KMS-11 (cell line): Measurements from ENCODE around the gene MTFR1L.
A peak's percentile ranks its signal among the peaks of the same experiment; 100 is the strongest.

Experiments used
- H2AFZ ChIP-seq: fragments of 200-600 bp; sonication (generic); 2 replicates; pipeline ENCODE4 v1.6.1; 2016; ENCODE audit warnings: antibody characterized with exemption, mixed run types, low read depth
- H3K27ac ChIP-seq: fragments of 200-600 bp; sonication (generic); 2 replicates; pipeline ENCODE4 v1.6.1; 2016; ENCODE audit warnings: mild to moderate bottlenecking, mixed run types
- H3K27me3 ChIP-seq: fragments of 200-600 bp; sonication (generic); 2 replicates; pipeline ENCODE4 v1.6.1; 2017; ENCODE audit warnings: mild to moderate bottlenecking, low read depth, mixed run types, moderate library complexity; ENCODE audit not compliant: insufficient read depth
- H3K36me3 ChIP-seq: fragments of 200-600 bp; sonication (generic); 2 replicates; pipeline ENCODE4 v1.6.1; 2017; ENCODE audit warnings: mild to moderate bottlenecking, mixed run types; ENCODE audit not compliant: insufficient read depth
- H3K4me1 ChIP-seq: fragments of 200-600 bp; sonication (generic); 2 replicates; pipeline ENCODE4 v1.6.1; 2016; ENCODE audit warnings: mild to moderate bottlenecking, low read depth, mixed run types; ENCODE audit not compliant: poor library complexity, severe bottlenecking
- H3K4me2 ChIP-seq: fragments of 200-600 bp; sonication (generic); 2 replicates; pipeline ENCODE4 v1.7.0; 2016; ENCODE audit warnings: mild to moderate bottlenecking, mixed run types
- H3K4me3 ChIP-seq: fragments of 200-600 bp; sonication (generic); IDR thresholded peaks from 2 replicates; pipeline ENCODE4 v1.6.1; 2017; ENCODE audit warnings: low read depth, low read length, mixed read lengths; ENCODE audit not compliant: insufficient read depth
- H3K79me2 ChIP-seq: fragments of 200-600 bp; sonication (generic); 2 replicates; pipeline ENCODE4 v1.6.1; 2016; ENCODE audit warnings: low read depth, mixed run types; ENCODE audit not compliant: insufficient read depth
- H3K9ac ChIP-seq: fragments of 200-600 bp; sonication (generic); 2 replicates; pipeline ENCODE4 v1.6.1; 2016; ENCODE audit warnings: mild to moderate bottlenecking, mixed run types
- H4K20me1 ChIP-seq: fragments of 200-600 bp; sonication (generic); 2 replicates; pipeline ENCODE4 v1.6.1; 2016; ENCODE audit warnings: mild to moderate bottlenecking, mixed run types; ENCODE audit not compliant: insufficient read depth
- TF ChIP-seq, protein P1 (sequence below): fragments of 200-600 bp; sonication (generic); conservative IDR thresholded peaks from 2 replicates; pipeline ENCODE4 v1.6.1; 2017; ENCODE audit warnings: low read depth, mild to moderate bottlenecking, antibody characterized with exemption, low read length, moderate library complexity, mixed read lengths

Gene MTFR1L

DNA sequence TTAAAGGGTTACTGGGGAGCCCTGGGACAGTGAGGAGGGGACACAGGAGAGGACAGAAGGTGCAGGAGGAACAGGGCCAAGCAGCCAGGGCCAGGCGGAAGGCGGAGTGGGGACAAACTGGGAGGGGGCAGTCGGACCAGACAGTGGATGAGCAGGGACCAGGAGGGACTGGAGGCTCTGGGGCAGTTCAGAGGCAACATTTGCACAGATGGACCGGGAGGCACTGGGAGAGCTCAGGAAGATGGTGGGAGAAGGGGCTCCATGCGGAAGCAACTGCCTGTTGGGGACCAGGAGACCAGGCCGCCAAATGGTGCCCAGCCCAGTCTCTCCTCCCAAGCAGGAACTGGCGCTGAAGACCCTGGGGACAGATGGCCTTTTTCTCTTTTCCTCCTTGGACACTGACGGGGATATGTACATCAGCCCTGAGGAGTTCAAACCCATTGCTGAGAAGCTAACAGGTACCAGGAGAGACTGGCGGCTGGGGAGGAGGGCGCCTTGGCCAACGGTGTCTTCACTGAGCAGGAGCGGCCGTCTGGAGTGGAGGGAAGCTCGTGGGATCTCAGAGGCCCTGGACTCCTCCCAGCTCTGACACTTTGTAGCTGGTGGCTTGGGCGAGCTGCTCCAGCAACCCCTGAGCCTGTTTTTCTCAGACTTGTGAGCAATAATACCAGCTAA is 18.9 kb upstream of the MTFR1L start:
- H4K20me1 ChIP-seq, result no peaks in the 10 kb centered on the region
- no peaks in the 10 kb centered on the region for H3K79me2 ChIP-seq
- no peaks in the 10 kb centered on the region for H3K36me3 ChIP-seq
- no peak overlapping the region for H2AFZ ChIP-seq
- peak overlapping the region; percentile 41; the same call in 1 of the 2 replicates for H3K9ac ChIP-seq
- no peak overlapping the region for H3K4me3 ChIP-seq
- no peak overlapping the region for H3K27ac ChIP-seq
- H3K27me3 ChIP-seq, result no peaks in the 10 kb centered on the region
- peaks cover 81% of the 10 kb centered on the region for H3K4me1 ChIP-seq
- H3K4me2 ChIP-seq, result peak overlapping the region; percentile 72
- TF ChIP-seq, protein P1, sequence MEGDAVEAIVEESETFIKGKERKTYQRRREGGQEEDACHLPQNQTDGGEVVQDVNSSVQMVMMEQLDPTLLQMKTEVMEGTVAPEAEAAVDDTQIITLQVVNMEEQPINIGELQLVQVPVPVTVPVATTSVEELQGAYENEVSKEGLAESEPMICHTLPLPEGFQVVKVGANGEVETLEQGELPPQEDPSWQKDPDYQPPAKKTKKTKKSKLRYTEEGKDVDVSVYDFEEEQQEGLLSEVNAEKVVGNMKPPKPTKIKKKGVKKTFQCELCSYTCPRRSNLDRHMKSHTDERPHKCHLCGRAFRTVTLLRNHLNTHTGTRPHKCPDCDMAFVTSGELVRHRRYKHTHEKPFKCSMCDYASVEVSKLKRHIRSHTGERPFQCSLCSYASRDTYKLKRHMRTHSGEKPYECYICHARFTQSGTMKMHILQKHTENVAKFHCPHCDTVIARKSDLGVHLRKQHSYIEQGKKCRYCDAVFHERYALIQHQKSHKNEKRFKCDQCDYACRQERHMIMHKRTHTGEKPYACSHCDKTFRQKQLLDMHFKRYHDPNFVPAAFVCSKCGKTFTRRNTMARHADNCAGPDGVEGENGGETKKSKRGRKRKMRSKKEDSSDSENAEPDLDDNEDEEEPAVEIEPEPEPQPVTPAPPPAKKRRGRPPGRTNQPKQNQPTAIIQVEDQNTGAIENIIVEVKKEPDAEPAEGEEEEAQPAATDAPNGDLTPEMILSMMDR, result no peak

DNA sequence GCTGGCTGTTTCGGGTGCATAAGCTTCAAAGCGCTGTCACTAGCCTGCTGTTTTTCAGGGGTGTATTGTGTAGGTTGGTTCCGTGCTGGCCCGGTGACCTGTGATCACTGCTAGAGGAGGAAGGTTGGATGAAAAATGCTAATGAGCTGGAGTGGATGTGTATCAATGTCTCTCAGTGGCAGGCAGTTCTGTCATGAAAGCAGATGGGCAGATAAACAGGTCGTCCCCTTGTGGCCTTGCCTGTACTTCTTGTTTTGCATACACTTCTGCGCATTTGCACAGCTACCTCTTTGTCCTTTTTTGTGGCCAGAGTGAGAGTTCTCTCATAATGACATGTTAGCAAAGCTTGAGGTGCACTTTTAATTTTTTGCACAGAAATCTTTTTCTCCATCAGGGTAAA is 16.8 kb upstream of the MTFR1L start:
- Histone ChIP-seq H3K4me3 (no peak overlapping the region), H3K27me3 (no peaks in the 10 kb centered on the region), H3K9ac (no peak overlapping the region), H3K79me2 (no peaks in the 10 kb centered on the region), H3K36me3 (no peaks in the 10 kb centered on the region), H2AFZ (no peak overlapping the region), H3K4me1 (peaks cover 60% of the 10 kb centered on the region), H4K20me1 (no peaks in the 10 kb centered on the region), H3K4me2 (peak overlapping the region; percentile 44), H3K27ac (no peak overlapping the region)
- TF ChIP-seq, protein P1, result peak; percentile 39; the same call in 1 of the 2 replicates

DNA sequence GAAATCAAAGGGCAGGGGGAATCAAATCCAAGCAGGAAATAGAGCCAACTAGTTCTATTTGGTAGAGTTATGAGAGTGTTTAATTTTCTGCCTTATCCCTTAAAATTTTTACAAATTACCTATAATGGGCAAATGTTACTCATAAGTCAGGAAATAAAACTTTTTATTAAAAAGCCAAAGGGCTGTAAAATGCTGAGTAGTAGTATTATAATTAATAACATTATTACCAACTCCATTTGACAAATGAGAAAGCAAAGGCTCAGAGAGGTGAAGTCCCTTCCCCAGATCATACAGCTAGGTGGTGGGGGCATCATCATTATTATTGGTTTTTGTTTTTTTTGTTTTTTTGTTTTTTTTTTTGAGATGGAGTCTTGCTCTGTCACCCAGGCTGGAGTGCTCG is 16.4 kb upstream of the MTFR1L start:
- no peaks in the 10 kb centered on the region for H4K20me1 ChIP-seq
- H2AFZ ChIP-seq, result no peak overlapping the region
- no peaks in the 10 kb centered on the region for H3K79me2 ChIP-seq
- peaks cover 55% of the 10 kb centered on the region for H3K4me1 ChIP-seq
- no peaks in the 10 kb centered on the region for H3K36me3 ChIP-seq
- H3K27me3 ChIP-seq, result no peaks in the 10 kb centered on the region
- peak overlapping the region; percentile 44 for H3K4me2 ChIP-seq
- TF ChIP-seq, protein P1, result no peak
- H3K27ac ChIP-seq, result no peak overlapping the region
- no peak overlapping the region for H3K9ac ChIP-seq
- H3K4me3 ChIP-seq, result no peak overlapping the region

DNA sequence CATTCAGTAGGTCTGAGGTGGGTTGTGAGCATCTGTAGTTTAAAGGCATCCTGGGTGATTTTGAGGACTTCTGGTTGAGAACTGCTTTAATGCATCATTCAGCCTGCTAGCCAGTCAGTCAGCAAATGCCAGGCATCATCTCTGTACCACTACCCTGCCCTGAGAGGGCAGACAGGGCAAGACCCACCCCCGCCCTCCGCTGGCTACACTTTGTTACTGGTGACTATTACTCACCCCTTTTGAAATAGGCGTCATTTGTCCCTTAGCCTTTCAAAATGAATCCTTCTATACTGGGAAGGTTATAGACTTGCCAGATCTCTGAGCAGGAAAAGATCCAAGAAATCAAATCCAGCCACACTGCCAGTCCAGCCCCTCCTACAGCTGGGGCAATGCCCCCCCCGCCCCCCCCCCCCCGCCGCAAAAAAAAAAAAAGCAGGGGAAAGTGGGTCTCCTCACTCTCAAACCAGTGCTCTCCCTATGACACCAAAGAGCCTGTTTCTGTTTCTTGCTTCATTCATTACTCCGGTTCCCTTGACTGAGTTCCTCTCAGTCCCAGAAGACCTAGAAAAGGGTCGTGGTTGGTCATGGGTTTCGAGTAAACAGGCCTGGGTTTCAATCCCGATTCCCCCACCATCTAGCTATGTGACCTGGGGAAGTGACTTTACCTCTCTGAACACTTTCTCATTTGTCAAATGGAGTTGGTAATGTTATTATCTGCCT is 15.3 kb upstream of the MTFR1L start:
- no peaks in the 10 kb centered on the region for H3K79me2 ChIP-seq
- no peak overlapping the region for H3K9ac ChIP-seq
- TF ChIP-seq, protein P1, result no peak
- no peak overlapping the region for H2AFZ ChIP-seq
- no peaks in the 10 kb centered on the region for H4K20me1 ChIP-seq
- no peak overlapping the region for H3K4me3 ChIP-seq
- no peaks in the 10 kb centered on the region for H3K27me3 ChIP-seq
- no peak overlapping the region for H3K27ac ChIP-seq
- H3K4me2 ChIP-seq, result peak overlapping the region; percentile 44; the same call in 1 of the 2 replicates
- H3K4me1 ChIP-seq, result peaks cover 45% of the 10 kb centered on the region
- H3K36me3 ChIP-seq, result no peaks in the 10 kb centered on the region
